ENCODE results near the gene PEX14.

GRCh38 chr1:10490286-10490970, 15.7 kb downstream of the PEX14 start:
- TF ChIP-seq CTCF (IDR thresholded peaks at IDR 0.05; ENCODE audit: low read depth, low read length), result no peak
- no peak for TF ChIP-seq EZH2phosphoT487 (IDR thresholded peaks at IDR 0.05; ENCODE audit: low read depth)

Data from OCI-LY3 (cell line).